HepG2 (cell line): ENCODE results near the gene FBXL12. TPM values are rescaled to one million over a fixed set of nuclear protein-coding genes. Genes with fewer than 3 reads are reported as not detected.

ENCODE experiments used
- CEBPB ChIP-seq: IDR thresholded peaks from 2 replicates; pipeline ENCODE4 v1.6.1; 2011; ENCODE audit warnings: low read depth, low read length, improper control_type of control experiment, borderline replicate concordance
- FOSL1 ChIP-seq: sonication (generic); formaldehyde crosslinking; IDR thresholded peaks from 2 replicates; pipeline ENCODE4 v1.9.0; 2021; ENCODE audit warnings: missing genetic modification reagents, borderline replicate concordance
- HDAC6 ChIP-seq: fragments of 200-600 bp; sonication (generic); IDR thresholded peaks from 2 replicates; pipeline ENCODE4 v1.7.0; 2017; ENCODE audit warnings: mild to moderate bottlenecking, antibody characterized with exemption, low read length, low read depth
- KLF15 ChIP-seq: sonication (generic); formaldehyde crosslinking; IDR thresholded peaks from 2 replicates; pipeline ENCODE4 v1.8.1; 2023; ENCODE audit warnings: borderline replicate concordance, mild to moderate bottlenecking, inconsistent platforms, missing genetic modification reagents, mixed read lengths
- MED8 ChIP-seq: sonication (generic); formaldehyde crosslinking; IDR thresholded peaks from 2 replicates; pipeline ENCODE4 v1.8.1; 2023; ENCODE audit warnings: mild to moderate bottlenecking, missing genetic modification reagents; ENCODE audit not compliant: insufficient replicate concordance
- NPAS2 ChIP-seq: sonication (generic); formaldehyde crosslinking; IDR thresholded peaks from 2 replicates; pipeline ENCODE4 v1.8.0; 2022; ENCODE audit warnings: mild to moderate bottlenecking, missing genetic modification reagents, borderline replicate concordance
- SATB2 ChIP-seq: sonication (generic); formaldehyde crosslinking; IDR thresholded peaks from 2 replicates; pipeline ENCODE4 v1.5.0; 2020; ENCODE audit warnings: missing genetic modification reagents
- TFE3 ChIP-seq: IDR thresholded peaks from 2 replicates; pipeline ENCODE4 v1.6.1; 2016
- THAP7 ChIP-seq: sonication (generic); formaldehyde crosslinking; IDR thresholded peaks from 2 replicates; pipeline ENCODE4 v1.8.1; 2023; ENCODE audit warnings: mild to moderate bottlenecking, missing genetic modification reagents
- TIGD3 ChIP-seq: sonication (generic); formaldehyde crosslinking; IDR thresholded peaks from 2 replicates; pipeline ENCODE4 v1.5.1; 2020; ENCODE audit warnings: mild to moderate bottlenecking, missing genetic modification reagents, borderline replicate concordance
- ZBED4 ChIP-seq: sonication (generic); formaldehyde crosslinking; IDR thresholded peaks from 2 replicates; pipeline ENCODE4 v1.4.0; 2020; ENCODE audit warnings: missing genetic modification reagents, borderline replicate concordance
- ZBTB1 ChIP-seq: sonication (generic); formaldehyde crosslinking; IDR thresholded peaks from 2 replicates; pipeline ENCODE4 v1.4.0; 2020; ENCODE audit warnings: missing genetic modification reagents, borderline replicate concordance
- ZBTB44 ChIP-seq: sonication (generic); formaldehyde crosslinking; IDR thresholded peaks from 2 replicates; pipeline ENCODE4 v1.4.0; 2020; ENCODE audit warnings: missing genetic modification reagents
- ZNF430 ChIP-seq: sonication (generic); formaldehyde crosslinking; IDR thresholded peaks from 2 replicates; pipeline ENCODE4 v1.9.0; 2021; ENCODE audit warnings: mild to moderate bottlenecking, missing genetic modification reagents
- ZNF576 ChIP-seq: sonication (generic); formaldehyde crosslinking; IDR thresholded peaks from 2 replicates; pipeline ENCODE4 v1.4.0; 2020; ENCODE audit warnings: mild to moderate bottlenecking, missing genetic modification reagents
- ZNF691 ChIP-seq: sonication (generic); formaldehyde crosslinking; IDR thresholded peaks from 2 replicates; pipeline ENCODE4 v1.4.0; 2020; ENCODE audit warnings: missing genetic modification reagents, low read depth, mild to moderate bottlenecking, borderline replicate concordance
- polyA plus RNA-seq, 8 experiments: library from polyadenylated mRNA; depleted of rRNA in 3 of 8; stranded (reverse) in 7 of 8; unstranded in 1 of 8; fragments of >200 nt; fragmentation: Illumina TruSeq in 4 of 8; extraction: Trizol in 4 of 8; gene quantifications; 2 replicates each; pipeline versions ENCODE4 v1.2.1 to v1.2.3, GENCODE V29; 2011 to 2016; ENCODE audit warnings: low read depth in 4 of 8, missing spikeins in 1 of 8, mixed read lengths in 1 of 8; ENCODE audit not compliant: insufficient read depth in 1 of 8
- total RNA-seq, 5 experiments: library from RNA; depleted of rRNA; stranded (reverse); fragments of >200 nt; fragmentation: Illumina TruSeq; extraction: Trizol; gene quantifications; 2 replicates each; pipeline ENCODE4 v1.2.3, GENCODE V29; 2016; ENCODE audit warnings: low read depth in 1 of 5

The FBXL12 gene
- total and polyA plus RNA-seq, 2 of the 13 experiments (the other 11 are each of a cell fraction or from before 2014, with no cell fraction given), result 20.4 to 23.1 TPM

GRCh38 chr19:9834726-9835506 lies 16.0 kb upstream of the FBXL12 start, which contains the start of gene PIN1 (continued):
- TF ChIP-seq ZNF691, result no peak
- TF ChIP-seq MED8, result no peak
- TF ChIP-seq HDAC6, result no peak
- no peak for TF ChIP-seq SATB2
- no peak for TF ChIP-seq TIGD3 (CRISPR knock-in tag)
- no peak for TF ChIP-seq NPAS2 (CRISPR knock-in tag)
- no peak for TF ChIP-seq ZBTB1
- no peak for TF ChIP-seq THAP7 (CRISPR knock-in tag)
- TF ChIP-seq ZNF430 (CRISPR knock-in tag), result no peak
- TF ChIP-seq ZBED4 (CRISPR knock-in tag), result no peak
- no peak for TF ChIP-seq CEBPB
- TF ChIP-seq KLF15, result peak; percentile 44; the same call in 1 of the 2 replicates
- TF ChIP-seq ZNF576 (CRISPR knock-in tag), result no peak
- TF ChIP-seq TFE3 (CRISPR knock-in tag), result no peak
- TF ChIP-seq ZBTB44, result no peak
- TF ChIP-seq FOSL1 (CRISPR knock-in tag), result no peak
